ENCODE measurements around the gene TMEM52. TPM values are rescaled to one million over a fixed set of nuclear protein-coding genes. Genes with fewer than 3 reads are reported as not detected.

The TMEM52 gene
- total and polyA plus RNA-seq, 9 of the 15 experiments (the other 6 are each of a cell fraction or from before 2014, with no cell fraction given) = 0.37 to 22.5 (median 6.8) TPM

DNA sequence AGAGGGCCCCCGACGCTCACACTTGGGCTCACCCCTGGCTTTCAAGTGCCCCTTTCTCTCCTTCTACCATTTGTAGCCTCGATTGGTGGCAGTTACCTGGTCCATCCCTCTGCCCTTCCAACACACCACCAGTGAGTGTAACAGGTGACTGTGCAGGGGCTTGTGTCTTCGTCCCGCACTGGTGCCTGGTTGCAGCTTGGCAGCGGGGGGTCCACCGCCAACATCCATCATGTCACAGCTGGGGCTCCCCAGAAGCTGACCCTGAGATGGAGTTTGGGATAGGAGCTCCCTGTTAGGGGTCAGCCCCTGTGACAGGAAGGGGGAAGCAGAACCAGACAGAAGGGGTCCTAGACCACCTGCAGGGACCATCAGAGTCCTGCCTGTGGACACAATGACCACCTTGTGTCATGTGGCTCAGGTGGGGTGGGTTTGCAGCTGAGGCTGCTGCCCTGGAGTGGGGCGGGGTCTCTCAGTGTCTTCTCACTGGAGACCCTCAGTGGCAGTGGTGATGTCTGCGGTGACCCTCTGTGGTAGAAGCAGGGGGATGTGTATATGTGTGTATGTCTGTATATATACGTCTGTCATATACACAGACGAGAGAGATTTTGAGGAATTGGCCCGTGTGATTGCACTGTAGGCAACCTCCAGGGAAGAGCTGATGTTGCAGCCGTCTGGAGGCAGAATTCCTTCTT, 7.6 kb downstream of the TMEM52 start (continued):
- TF ChIP-seq BHLHE40 (IDR thresholded peaks at IDR 0.05; ENCODE audit: low read length) = no peak
- TF ChIP-seq, protein P1, sequence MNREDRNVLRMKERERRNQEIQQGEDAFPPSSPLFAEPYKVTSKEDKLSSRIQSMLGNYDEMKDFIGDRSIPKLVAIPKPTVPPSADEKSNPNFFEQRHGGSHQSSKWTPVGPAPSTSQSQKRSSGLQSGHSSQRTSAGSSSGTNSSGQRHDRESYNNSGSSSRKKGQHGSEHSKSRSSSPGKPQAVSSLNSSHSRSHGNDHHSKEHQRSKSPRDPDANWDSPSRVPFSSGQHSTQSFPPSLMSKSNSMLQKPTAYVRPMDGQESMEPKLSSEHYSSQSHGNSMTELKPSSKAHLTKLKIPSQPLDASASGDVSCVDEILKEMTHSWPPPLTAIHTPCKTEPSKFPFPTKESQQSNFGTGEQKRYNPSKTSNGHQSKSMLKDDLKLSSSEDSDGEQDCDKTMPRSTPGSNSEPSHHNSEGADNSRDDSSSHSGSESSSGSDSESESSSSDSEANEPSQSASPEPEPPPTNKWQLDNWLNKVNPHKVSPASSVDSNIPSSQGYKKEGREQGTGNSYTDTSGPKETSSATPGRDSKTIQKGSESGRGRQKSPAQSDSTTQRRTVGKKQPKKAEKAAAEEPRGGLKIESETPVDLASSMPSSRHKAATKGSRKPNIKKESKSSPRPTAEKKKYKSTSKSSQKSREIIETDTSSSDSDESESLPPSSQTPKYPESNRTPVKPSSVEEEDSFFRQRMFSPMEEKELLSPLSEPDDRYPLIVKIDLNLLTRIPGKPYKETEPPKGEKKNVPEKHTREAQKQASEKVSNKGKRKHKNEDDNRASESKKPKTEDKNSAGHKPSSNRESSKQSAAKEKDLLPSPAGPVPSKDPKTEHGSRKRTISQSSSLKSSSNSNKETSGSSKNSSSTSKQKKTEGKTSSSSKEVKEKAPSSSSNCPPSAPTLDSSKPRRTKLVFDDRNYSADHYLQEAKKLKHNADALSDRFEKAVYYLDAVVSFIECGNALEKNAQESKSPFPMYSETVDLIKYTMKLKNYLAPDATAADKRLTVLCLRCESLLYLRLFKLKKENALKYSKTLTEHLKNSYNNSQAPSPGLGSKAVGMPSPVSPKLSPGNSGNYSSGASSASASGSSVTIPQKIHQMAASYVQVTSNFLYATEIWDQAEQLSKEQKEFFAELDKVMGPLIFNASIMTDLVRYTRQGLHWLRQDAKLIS (CRISPR knock-in tag; IDR thresholded peaks at IDR 0.05) = no peak
- no peak for TF ChIP-seq JUN (IDR thresholded peaks at IDR 0.05; ENCODE audit: borderline replicate concordance, low read depth, low read length)
- TF ChIP-seq JUN (CRISPR knock-in tag; IDR thresholded peaks at IDR 0.05; ENCODE audit: borderline replicate concordance) = no peak
- TF ChIP-seq CC2D1A (IDR thresholded peaks at IDR 0.05) = no peak
- TF ChIP-seq, protein P2, sequence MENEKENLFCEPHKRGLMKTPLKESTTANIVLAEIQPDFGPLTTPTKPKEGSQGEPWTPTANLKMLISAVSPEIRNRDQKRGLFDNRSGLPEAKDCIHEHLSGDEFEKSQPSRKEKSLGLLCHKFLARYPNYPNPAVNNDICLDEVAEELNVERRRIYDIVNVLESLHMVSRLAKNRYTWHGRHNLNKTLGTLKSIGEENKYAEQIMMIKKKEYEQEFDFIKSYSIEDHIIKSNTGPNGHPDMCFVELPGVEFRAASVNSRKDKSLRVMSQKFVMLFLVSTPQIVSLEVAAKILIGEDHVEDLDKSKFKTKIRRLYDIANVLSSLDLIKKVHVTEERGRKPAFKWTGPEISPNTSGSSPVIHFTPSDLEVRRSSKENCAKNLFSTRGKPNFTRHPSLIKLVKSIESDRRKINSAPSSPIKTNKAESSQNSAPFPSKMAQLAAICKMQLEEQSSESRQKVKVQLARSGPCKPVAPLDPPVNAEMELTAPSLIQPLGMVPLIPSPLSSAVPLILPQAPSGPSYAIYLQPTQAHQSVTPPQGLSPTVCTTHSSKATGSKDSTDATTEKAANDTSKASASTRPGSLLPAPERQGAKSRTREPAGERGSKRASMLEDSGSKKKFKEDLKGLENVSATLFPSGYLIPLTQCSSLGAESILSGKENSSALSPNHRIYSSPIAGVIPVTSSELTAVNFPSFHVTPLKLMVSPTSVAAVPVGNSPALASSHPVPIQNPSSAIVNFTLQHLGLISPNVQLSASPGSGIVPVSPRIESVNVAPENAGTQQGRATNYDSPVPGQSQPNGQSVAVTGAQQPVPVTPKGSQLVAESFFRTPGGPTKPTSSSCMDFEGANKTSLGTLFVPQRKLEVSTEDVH (IDR thresholded peaks at IDR 0.05; ENCODE audit: low read depth, partially characterized antibody) = no peak
- TF ChIP-seq NR3C1 (CRISPR knock-in tag; IDR thresholded peaks at IDR 0.05) = no peak
- no peak for TF ChIP-seq ZNF76 (CRISPR knock-in tag; IDR thresholded peaks at IDR 0.05; ENCODE audit: borderline replicate concordance)
- no peak for TF ChIP-seq HNRNPH1 (optimal IDR thresholded peaks at IDR 0.05; ENCODE audit: low read depth, low read length)
- no peak for TF ChIP-seq KAT2B (IDR thresholded peaks at IDR 0.05; ENCODE audit: low read depth, low read length)

Measured in K562 (cell line).